HepG2 (cell line): ENCODE data around the gene ANXA2. TPM values are rescaled to one million over a fixed set of nuclear protein-coding genes. Genes with fewer than 3 reads are reported as not detected.

Source experiments
- DPF2 ChIP-seq: sonication (generic); formaldehyde crosslinking; IDR thresholded peaks from 2 replicates; pipeline ENCODE4 v1.4.0; 2020; ENCODE audit warnings: mild to moderate bottlenecking, low read depth, missing genetic modification reagents, borderline replicate concordance
- FOXA3 ChIP-seq: IDR thresholded peaks from 2 replicates; pipeline ENCODE4 v1.6.1; 2016; ENCODE audit warnings: missing genetic modification reagents, missing compliant biosample characterization
- FOXK1 ChIP-seq: sonication (generic); formaldehyde crosslinking; IDR thresholded peaks from 2 replicates; pipeline ENCODE4 v1.4.0; 2020; ENCODE audit warnings: low read depth, missing genetic modification reagents, borderline replicate concordance
- HHEX ChIP-seq: IDR thresholded peaks from 2 replicates; pipeline ENCODE4 v1.6.1; 2016; ENCODE audit warnings: control low read depth
- MED8 ChIP-seq: sonication (generic); formaldehyde crosslinking; IDR thresholded peaks from 2 replicates; pipeline ENCODE4 v1.8.1; 2023; ENCODE audit warnings: mild to moderate bottlenecking, missing genetic modification reagents; ENCODE audit not compliant: insufficient replicate concordance
- NFKB2 ChIP-seq: sonication (generic); formaldehyde crosslinking; IDR thresholded peaks from 2 replicates; pipeline ENCODE4 v1.4.0; 2020; ENCODE audit warnings: missing genetic modification reagents, borderline replicate concordance
- PHF21A ChIP-seq: sonication (generic); formaldehyde crosslinking; IDR thresholded peaks from 2 replicates; pipeline ENCODE4 v1.5.0; 2020; ENCODE audit warnings: mild to moderate bottlenecking, missing genetic modification reagents
- PTBP1 ChIP-seq: fragments of 200-400 bp; formaldehyde crosslinking; IDR thresholded peaks from 2 replicates; pipeline ENCODE4 v1.6.1; 2018; ENCODE audit warnings: low read length, low read depth; ENCODE audit not compliant: poor library complexity, severe bottlenecking
- SMAD9 ChIP-seq: sonication (generic); formaldehyde crosslinking; IDR thresholded peaks from 2 replicates; pipeline ENCODE4 v1.5.1; 2020; ENCODE audit warnings: mild to moderate bottlenecking, missing genetic modification reagents
- TAF15 ChIP-seq: fragments of 200-400 bp; formaldehyde crosslinking; IDR thresholded peaks from one replicate; pipeline ENCODE4 v1.6.1; 2018; ENCODE audit warnings: mild to moderate bottlenecking, low read depth, low read length; ENCODE audit not compliant: poor library complexity, severe bottlenecking
- U2AF1 ChIP-seq: fragments of 200-400 bp; formaldehyde crosslinking; optimal IDR thresholded peaks from 2 replicates; pipeline ENCODE3; 2017; ENCODE audit warnings: mild to moderate bottlenecking, low read depth, low read length
- ZBTB21 ChIP-seq: sonication (generic); formaldehyde crosslinking; IDR thresholded peaks from 2 replicates; pipeline ENCODE4 v1.4.0; 2020; ENCODE audit warnings: missing genetic modification reagents
- ZNF121 ChIP-seq: sonication (generic); formaldehyde crosslinking; IDR thresholded peaks from 2 replicates; pipeline ENCODE4 v1.5.0; 2020; ENCODE audit warnings: mild to moderate bottlenecking, missing genetic modification reagents
- ZNF143 ChIP-seq: sonication (generic); formaldehyde crosslinking; IDR thresholded peaks from 2 replicates; pipeline ENCODE4 v1.4.0; 2020; ENCODE audit warnings: missing genetic modification reagents
- ZNF335 ChIP-seq: sonication (generic); formaldehyde crosslinking; IDR thresholded peaks from 2 replicates; pipeline ENCODE4 v1.4.0; 2020; ENCODE audit warnings: missing genetic modification reagents
- ZNF589 ChIP-seq: sonication (generic); formaldehyde crosslinking; conservative IDR thresholded peaks from 2 replicates; pipeline ENCODE4 v1.8.0; 2022; ENCODE audit warnings: mild to moderate bottlenecking, moderate library complexity, missing genetic modification reagents
- polyA plus RNA-seq, 8 experiments: library from polyadenylated mRNA; depleted of rRNA in 3 of 8; stranded (reverse) in 7 of 8; unstranded in 1 of 8; fragments of >200 nt; fragmentation: Illumina TruSeq in 4 of 8; extraction: Trizol in 4 of 8; gene quantifications; 2 replicates each; pipeline versions ENCODE4 v1.2.1 to v1.2.3, GENCODE V29; 2011 to 2016; ENCODE audit warnings: low read depth in 4 of 8, missing spikeins in 1 of 8, mixed read lengths in 1 of 8; ENCODE audit not compliant: insufficient read depth in 1 of 8
- total RNA-seq, 5 experiments: library from RNA; depleted of rRNA; stranded (reverse); fragments of >200 nt; fragmentation: Illumina TruSeq; extraction: Trizol; gene quantifications; 2 replicates each; pipeline ENCODE4 v1.2.3, GENCODE V29; 2016; ENCODE audit warnings: low read depth in 1 of 5
- TF ChIP-seq, protein P1 (sequence below): sonication (generic); formaldehyde crosslinking; IDR thresholded peaks from 2 replicates; pipeline ENCODE4 v1.4.0; 2020; ENCODE audit warnings: missing genetic modification reagents, mild to moderate bottlenecking, borderline replicate concordance
- TF ChIP-seq, protein P2 (sequence below): sonication (generic); formaldehyde crosslinking; IDR thresholded peaks from 2 replicates; pipeline ENCODE4 v1.4.0; 2020; ENCODE audit warnings: mild to moderate bottlenecking, missing genetic modification reagents
- TF ChIP-seq, protein P3 (sequence below): sonication (generic); formaldehyde crosslinking; IDR thresholded peaks from 2 replicates; pipeline ENCODE4 v1.5.0; 2020; ENCODE audit warnings: mild to moderate bottlenecking, low read depth, missing genetic modification reagents, borderline replicate concordance
- TF ChIP-seq, protein P4 (sequence below): sonication (generic); formaldehyde crosslinking; IDR thresholded peaks from 2 replicates; pipeline ENCODE4 v1.9.0; 2022; ENCODE audit warnings: missing genetic modification reagents, mild to moderate bottlenecking, borderline replicate concordance
- TF ChIP-seq, protein P5 (sequence below): sonication (generic); formaldehyde crosslinking; IDR thresholded peaks from 2 replicates; pipeline ENCODE4 v1.8.0; 2022; ENCODE audit warnings: mild to moderate bottlenecking, missing genetic modification reagents, moderate library complexity
- TF ChIP-seq, protein P6 (sequence below): sonication (generic); formaldehyde crosslinking; IDR thresholded peaks from 2 replicates; pipeline ENCODE4 v1.8.0; 2022; ENCODE audit warnings: mild to moderate bottlenecking, missing genetic modification reagents, borderline replicate concordance

Gene ANXA2
- total and polyA plus RNA-seq, 2 of the 13 experiments (the other 11 are each of a cell fraction or from before 2014, with no cell fraction given) = 196 to 613 TPM

DNA sequence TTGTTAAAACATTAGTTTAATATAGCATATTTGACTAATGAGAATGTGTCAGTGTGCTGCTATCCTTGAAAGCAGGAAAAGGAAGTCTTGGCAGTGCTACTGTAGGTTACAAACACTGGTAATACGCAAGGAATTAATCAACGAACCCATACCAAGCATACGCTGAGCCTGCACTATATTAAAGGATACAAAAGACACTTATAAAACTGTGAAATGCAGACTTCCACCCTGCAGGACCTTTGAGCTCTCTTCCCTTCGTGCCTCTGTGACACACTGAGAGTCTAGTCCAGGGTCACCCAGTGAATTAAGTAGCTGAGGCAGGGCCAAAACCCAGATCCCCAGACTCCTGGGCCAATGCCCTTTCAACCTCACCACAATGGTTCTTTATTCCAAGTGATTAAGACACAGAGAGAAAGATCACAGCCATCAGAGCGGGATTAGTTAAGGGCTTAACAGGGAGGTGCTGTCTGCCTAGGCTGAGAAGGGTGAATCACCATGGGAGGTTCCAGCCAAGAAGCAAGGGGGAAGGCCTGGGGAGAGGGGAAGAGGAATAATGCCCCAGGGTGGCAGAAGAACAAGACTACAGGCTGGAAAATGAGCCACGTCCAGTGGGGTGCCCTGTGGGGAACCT lies 6.8 kb downstream of the ANXA2 start (continued):
- peak; percentile 69; the same call in 1 of the 2 replicates for TF ChIP-seq PHF21A (CRISPR knock-in tag)
- TF ChIP-seq ZNF335 (CRISPR knock-in tag) = no peak
- TF ChIP-seq FOXK1 (CRISPR knock-in tag) = no peak
- TF ChIP-seq NFKB2 (CRISPR knock-in tag) = no peak
- TF ChIP-seq ZNF143 (CRISPR knock-in tag) = no peak
- TF ChIP-seq, protein P1, sequence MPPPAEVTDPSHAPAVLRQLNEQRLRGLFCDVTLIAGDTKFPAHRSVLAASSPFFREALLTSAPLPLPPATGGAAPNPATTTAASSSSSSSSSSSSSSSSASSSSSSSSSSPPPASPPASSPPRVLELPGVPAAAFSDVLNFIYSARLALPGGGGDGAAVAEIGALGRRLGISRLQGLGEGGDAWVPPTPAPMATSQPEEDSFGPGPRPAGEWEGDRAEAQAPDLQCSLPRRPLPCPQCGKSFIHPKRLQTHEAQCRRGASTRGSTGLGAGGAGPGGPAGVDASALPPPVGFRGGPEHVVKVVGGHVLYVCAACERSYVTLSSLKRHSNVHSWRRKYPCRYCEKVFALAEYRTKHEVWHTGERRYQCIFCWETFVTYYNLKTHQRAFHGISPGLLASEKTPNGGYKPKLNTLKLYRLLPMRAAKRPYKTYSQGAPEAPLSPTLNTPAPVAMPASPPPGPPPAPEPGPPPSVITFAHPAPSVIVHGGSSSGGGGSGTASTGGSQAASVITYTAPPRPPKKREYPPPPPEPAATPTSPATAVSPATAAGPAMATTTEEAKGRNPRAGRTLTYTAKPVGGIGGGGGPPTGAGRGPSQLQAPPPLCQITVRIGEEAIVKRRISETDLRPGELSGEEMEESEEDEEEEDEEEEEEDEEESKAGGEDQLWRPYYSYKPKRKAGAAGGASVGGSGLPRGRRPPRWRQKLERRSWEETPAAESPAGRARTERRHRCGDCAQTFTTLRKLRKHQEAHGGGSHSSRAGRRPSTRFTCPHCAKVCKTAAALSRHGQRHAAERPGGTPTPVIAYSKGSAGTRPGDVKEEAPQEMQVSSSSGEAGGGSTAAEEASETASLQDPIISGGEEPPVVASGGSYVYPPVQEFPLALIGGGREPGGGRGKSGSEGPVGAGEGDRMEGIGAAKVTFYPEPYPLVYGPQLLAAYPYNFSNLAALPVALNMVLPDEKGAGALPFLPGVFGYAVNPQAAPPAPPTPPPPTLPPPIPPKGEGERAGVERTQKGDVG (CRISPR knock-in tag) = no peak
- 0 out of 2 replicates have a peak, but pooled peaks have one; percentile 47 for TF ChIP-seq DPF2 (CRISPR knock-in tag)
- TF ChIP-seq TAF15 = no peak
- TF ChIP-seq HHEX (CRISPR knock-in tag) = no peak
- no peak for TF ChIP-seq U2AF1
- TF ChIP-seq MED8 (CRISPR knock-in tag) = no peak
- TF ChIP-seq, protein P2, sequence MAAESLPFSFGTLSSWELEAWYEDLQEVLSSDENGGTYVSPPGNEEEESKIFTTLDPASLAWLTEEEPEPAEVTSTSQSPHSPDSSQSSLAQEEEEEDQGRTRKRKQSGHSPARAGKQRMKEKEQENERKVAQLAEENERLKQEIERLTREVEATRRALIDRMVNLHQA (CRISPR knock-in tag) = no peak
- no peak for TF ChIP-seq ZBTB21 (CRISPR knock-in tag)
- TF ChIP-seq, protein P3, sequence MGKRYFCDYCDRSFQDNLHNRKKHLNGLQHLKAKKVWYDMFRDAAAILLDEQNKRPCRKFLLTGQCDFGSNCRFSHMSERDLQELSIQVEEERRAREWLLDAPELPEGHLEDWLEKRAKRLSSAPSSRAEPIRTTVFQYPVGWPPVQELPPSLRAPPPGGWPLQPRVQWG = no peak
- TF ChIP-seq, protein P4, sequence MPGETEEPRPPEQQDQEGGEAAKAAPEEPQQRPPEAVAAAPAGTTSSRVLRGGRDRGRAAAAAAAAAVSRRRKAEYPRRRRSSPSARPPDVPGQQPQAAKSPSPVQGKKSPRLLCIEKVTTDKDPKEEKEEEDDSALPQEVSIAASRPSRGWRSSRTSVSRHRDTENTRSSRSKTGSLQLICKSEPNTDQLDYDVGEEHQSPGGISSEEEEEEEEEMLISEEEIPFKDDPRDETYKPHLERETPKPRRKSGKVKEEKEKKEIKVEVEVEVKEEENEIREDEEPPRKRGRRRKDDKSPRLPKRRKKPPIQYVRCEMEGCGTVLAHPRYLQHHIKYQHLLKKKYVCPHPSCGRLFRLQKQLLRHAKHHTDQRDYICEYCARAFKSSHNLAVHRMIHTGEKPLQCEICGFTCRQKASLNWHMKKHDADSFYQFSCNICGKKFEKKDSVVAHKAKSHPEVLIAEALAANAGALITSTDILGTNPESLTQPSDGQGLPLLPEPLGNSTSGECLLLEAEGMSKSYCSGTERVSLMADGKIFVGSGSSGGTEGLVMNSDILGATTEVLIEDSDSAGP (CRISPR knock-in tag) = no peak
- TF ChIP-seq, protein P5, sequence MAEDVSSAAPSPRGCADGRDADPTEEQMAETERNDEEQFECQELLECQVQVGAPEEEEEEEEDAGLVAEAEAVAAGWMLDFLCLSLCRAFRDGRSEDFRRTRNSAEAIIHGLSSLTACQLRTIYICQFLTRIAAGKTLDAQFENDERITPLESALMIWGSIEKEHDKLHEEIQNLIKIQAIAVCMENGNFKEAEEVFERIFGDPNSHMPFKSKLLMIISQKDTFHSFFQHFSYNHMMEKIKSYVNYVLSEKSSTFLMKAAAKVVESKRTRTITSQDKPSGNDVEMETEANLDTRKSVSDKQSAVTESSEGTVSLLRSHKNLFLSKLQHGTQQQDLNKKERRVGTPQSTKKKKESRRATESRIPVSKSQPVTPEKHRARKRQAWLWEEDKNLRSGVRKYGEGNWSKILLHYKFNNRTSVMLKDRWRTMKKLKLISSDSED = no peak
- TF ChIP-seq ZNF589 (CRISPR knock-in tag) = no peak
- no peak for TF ChIP-seq SMAD9 (CRISPR knock-in tag)
- TF ChIP-seq FOXA3 (CRISPR knock-in tag) = 0 out of 2 replicates have a peak, but pooled peaks have one; percentile 6
- no peak for TF ChIP-seq PTBP1
- TF ChIP-seq, protein P6, sequence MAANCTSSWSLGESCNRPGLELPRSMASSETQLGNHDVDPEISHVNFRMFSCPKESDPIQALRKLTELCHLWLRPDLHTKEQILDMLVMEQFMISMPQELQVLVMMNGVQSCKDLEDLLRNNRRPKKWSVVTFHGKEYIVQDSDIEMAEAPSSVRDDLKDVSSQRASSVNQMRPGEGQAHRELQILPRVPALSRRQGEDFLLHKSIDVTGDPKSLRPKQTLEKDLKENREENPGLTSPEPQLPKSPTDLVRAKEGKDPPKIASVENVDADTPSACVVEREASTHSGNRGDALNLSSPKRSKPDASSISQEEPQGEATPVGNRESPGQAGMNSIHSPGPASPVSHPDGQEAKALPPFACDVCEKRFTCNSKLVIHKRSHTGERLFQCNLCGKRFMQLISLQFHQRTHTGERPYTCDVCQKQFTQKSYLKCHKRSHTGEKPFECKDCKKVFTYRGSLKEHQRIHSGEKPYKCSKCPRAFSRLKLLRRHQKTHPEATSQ (CRISPR knock-in tag) = no peak
- peak; percentile 91 for TF ChIP-seq ZNF121 (CRISPR knock-in tag)
